ENCODE measurements around the gene TCF23. TPM values are rescaled to one million over a fixed set of nuclear protein-coding genes. Genes with fewer than 3 reads are reported as not detected.

The TCF23 gene
- total and polyA plus RNA-seq, 2 of the 4 experiments (the other 2 are of a cell fraction): not detected

DNA sequence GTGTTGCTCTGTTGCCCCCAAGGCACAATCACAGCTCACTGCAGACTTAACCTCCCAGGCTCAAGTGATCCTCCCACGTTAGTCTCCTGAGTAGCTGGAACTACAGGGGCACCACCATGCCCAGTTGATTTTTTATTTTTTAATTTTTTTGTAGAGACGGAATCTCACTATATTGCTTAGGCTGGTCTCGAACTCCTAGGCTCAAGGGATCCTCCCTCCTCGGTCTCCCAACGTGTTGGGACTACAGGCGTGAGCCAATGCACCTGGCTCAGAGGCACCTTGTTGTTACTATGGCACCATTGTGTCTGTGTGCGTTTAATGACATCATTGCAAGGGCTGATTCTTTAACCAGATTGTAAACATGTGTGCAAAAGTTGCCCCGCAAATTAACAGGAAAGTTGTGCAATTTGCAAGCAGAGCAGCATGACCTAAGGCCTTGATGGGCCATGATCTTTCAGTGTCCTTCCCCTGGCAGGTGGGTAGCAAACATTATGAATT is 22.6 kb downstream of the TCF23 start:
- H3K9me1 ChIP-seq (ENCODE audit: insufficient read depth, low read length): no peaks in the 10 kb centered on the region
- TF ChIP-seq RFX5 (IDR thresholded peaks at IDR 0.05; ENCODE audit: low read depth, low read length): no peak
- peak; percentile 33; the same call in 1 of the 2 replicates for TF ChIP-seq CEBPB (IDR thresholded peaks at IDR 0.05; ENCODE audit: low read depth, low read length)
- BruUV-seq (replicated peaks): no TSS peak
- no peaks in the 10 kb centered on the region for H4K20me1 ChIP-seq (ENCODE audit: insufficient read depth, low read length)
- H3K9ac ChIP-seq (ENCODE audit: low read depth, low read length): no peak overlapping the region
- no peak overlapping the region for H2AK9ac ChIP-seq (replicated peaks; ENCODE audit: low read depth, low read length, poor library complexity)
- no peak overlapping the region for H3K27ac ChIP-seq (ENCODE audit: insufficient read depth, low read length)
- in situ Hi-C loops (cut with MboI; ENCODE audit: low sequenced_read_pairs): no loop called here
- no peak overlapping the region for H2AFZ ChIP-seq (replicated peaks; ENCODE audit: low read length, poor library complexity)
- H3K4ac ChIP-seq (ENCODE audit: low read depth, low read length): no peak overlapping the region
- CTCF ChIA-PET: no interaction called here
- H3K4me1 ChIP-seq (ENCODE audit: control insufficient read depth, insufficient read depth, low read length): no peaks in the 10 kb centered on the region
- no peaks in the 10 kb centered on the region for H3K36me3 ChIP-seq (ENCODE audit: control insufficient read depth, insufficient read depth, low read length)
- H3K79me1 ChIP-seq (ENCODE audit: low read depth in 1 of 2, low read length in 2 of 2): no peaks in the 10 kb centered on the region
- no peak overlapping the region for H4K91ac ChIP-seq (ENCODE audit: insufficient read depth, low read depth, low read length)
- H3K27me3 ChIP-seq (ENCODE audit: control insufficient read depth, insufficient read depth, low read length): peaks cover 62% of the 10 kb centered on the region
- no peak overlapping the region for H2BK15ac ChIP-seq (ENCODE audit: low read depth, low read length)
- H4K8ac ChIP-seq (ENCODE audit: low read depth in 2 of 2, low read length in 2 of 2): no peak overlapping the region
- H2BK20ac ChIP-seq (ENCODE audit: low read depth, low read length): no peak overlapping the region
- H2AK5ac ChIP-seq (ENCODE audit: low read depth, low read length): no peak overlapping the region
- no peak for ATAC-seq (ENCODE audit: low read depth)
- H3K18ac ChIP-seq (ENCODE audit: low read depth, low read length): no peak overlapping the region
- no peak overlapping the region for H4K5ac ChIP-seq (ENCODE audit: low read depth, low read length)
- no peak overlapping the region for H3K14ac ChIP-seq (replicated peaks; ENCODE audit: low read depth, low read length)
- H3K4me2 ChIP-seq (ENCODE audit: low read depth, low read length): no peak overlapping the region
- dilution Hi-C loops (cut with HindIII; ENCODE audit: low sequenced_read_pairs, unreplicated experiment): no loop called here
- H3K56ac ChIP-seq (ENCODE audit: extremely low read depth, insufficient read depth, low read length): no peak overlapping the region
- no peak overlapping the region for H2BK120ac ChIP-seq (ENCODE audit: low read depth, low read length)
- H2BK5ac ChIP-seq (ENCODE audit: low read depth, low read length, poor library complexity, severe bottlenecking): no peak overlapping the region
- WGBS, 2 experiments (ENCODE audit: extremely low coverage in 2 of 2, insufficient read length in 1 of 2): 80% methylated on average over 2 of the region's 8 CpGs; no CpG with 5 or more reads in 1 of the 2 experiments
- no peak overlapping the region for H3K4me3 ChIP-seq (ENCODE audit: insufficient read depth, low read depth, low read length)
- no peak for DNase-seq
- POLR2A ChIA-PET (ENCODE audit: unreplicated experiment): no interaction called here
- H3K9me3 ChIP-seq (ENCODE audit: control insufficient read depth, insufficient read depth, low read length): no peaks in the 10 kb centered on the region
- intact Hi-C loops (cut with micrococcal nuclease): no loop called here
- H3K23ac ChIP-seq (ENCODE audit: low read depth, low read length): 0 out of 2 replicates have a peak overlapping the region, but pooled peaks have one; percentile 44
